ENCODE results near the gene EDRF1.
"Not testable (repeated sequence)": the region's sequence is repeated elsewhere in the genome, so short reads cannot be mapped to it uniquely, and the experiment has no call there.

The EDRF1 gene

GRCh38 chr10:125707541-125708468 lies 11.7 kb upstream of the EDRF1 start:
- no peak for DNase-seq

- DNase-seq, result no peak
Measured at GRCh38 chr10:125708971-125709503, 10.5 kb upstream of the EDRF1 start.

GRCh38 chr10:125709553-125710474 lies 9.7 kb upstream of the EDRF1 start:
- DNase-seq, result no peak

- DNase-seq, result no peak
Measured at GRCh38 chr10:125711110-125711750, 8.3 kb upstream of the EDRF1 start.

- DNase-seq, result not testable (repeated sequence)
Measured at GRCh38 chr10:125714728-125715127, 4.8 kb upstream of the EDRF1 start.

- no peak for DNase-seq
Measured at GRCh38 chr10:125720002-125720382, 483 bp downstream of the EDRF1 start.

- no peak for DNase-seq
Measured at GRCh38 chr10:125721035-125721434, 1.5 kb downstream of the EDRF1 start.

GRCh38 chr10:125722811-125723210 lies 3.3 kb downstream of the EDRF1 start:
- DNase-seq, result no peak

- DNase-seq, result no peak
Measured at GRCh38 chr10:125726914-125727313, 7.4 kb downstream of the EDRF1 start.

GRCh38 chr10:125727436-125727835 lies 7.9 kb downstream of the EDRF1 start:
- DNase-seq, result no peak

GRCh38 chr10:125734148-125734547 lies 14.6 kb downstream of the EDRF1 start:
- no peak for DNase-seq

GRCh38 chr10:125734823-125735222 lies 15.3 kb downstream of the EDRF1 start:
- DNase-seq, result no peak

- DNase-seq, result no peak
Measured at GRCh38 chr10:125738206-125738605, 18.7 kb downstream of the EDRF1 start.

- no peak for DNase-seq
Measured at GRCh38 chr10:125739994-125740679, 20.6 kb downstream of the EDRF1 start.

- no peak for DNase-seq
Measured at GRCh38 chr10:125742465-125742864, 23.0 kb downstream of the EDRF1 start.

GRCh38 chr10:125744909-125745308 lies 25.4 kb downstream of the EDRF1 start:
- DNase-seq, result no peak

GRCh38 chr10:125747417-125747816 lies 27.9 kb downstream of the EDRF1 start:
- no peak for DNase-seq

- no peak for DNase-seq
Measured at GRCh38 chr10:125756196-125756595, 36.7 kb downstream of the EDRF1 start.

GRCh38 chr10:125756853-125757487 lies 37.5 kb downstream of the EDRF1 start:
- DNase-seq, result no peak

- DNase-seq, result no peak
Measured at GRCh38 chr10:125757742-125758141, 38.2 kb downstream of the EDRF1 start.

GRCh38 chr10:125761961-125762360 lies 42.5 kb downstream of the EDRF1 start:
- DNase-seq, result no peak
